ENCODE data around the gene ZNF80.

The ZNF80 gene

GRCh38 chr3:114218578-114219185, 18.7 kb downstream of the ZNF80 start:
- DNase-seq: no peak

GRCh38 chr3:114218006-114218405, 19.4 kb downstream of the ZNF80 start:
- no peak for DNase-seq

GRCh38 chr3:114217266-114217665, 20.1 kb downstream of the ZNF80 start:
- no peak for DNase-seq

GRCh38 chr3:114216186-114216970, 21.0 kb downstream of the ZNF80 start:
- no peak for DNase-seq

GRCh38 chr3:114214542-114215341, 22.6 kb downstream of the ZNF80 start:
- DNase-seq: no peak

- peak in 1 of 2 donors; percentile 77 for DNase-seq
These were observed 23.5 kb downstream of the ZNF80 start for GRCh38 chr3:114213627-114214541.

GRCh38 chr3:114213292-114213626, 24.1 kb downstream of the ZNF80 start:
- DNase-seq: no peak

GRCh38 chr3:114212646-114213045, 24.7 kb downstream of the ZNF80 start:
- no peak for DNase-seq

- DNase-seq: no peak
These were observed 29.6 kb downstream of the ZNF80 start for GRCh38 chr3:114207768-114208167.

GRCh38 chr3:114206342-114206741, 31.0 kb downstream of the ZNF80 start:
- DNase-seq: no peak

GRCh38 chr3:114205541-114205940, 31.8 kb downstream of the ZNF80 start:
- DNase-seq: no peak

GRCh38 chr3:114194750-114195149, 42.6 kb downstream of the ZNF80 start:
- DNase-seq: no peak

- DNase-seq: no peak
These were observed 45.2 kb downstream of the ZNF80 start for GRCh38 chr3:114192136-114192535.

- DNase-seq: no peak
These were observed 50.9 kb downstream of the ZNF80 start for GRCh38 chr3:114186501-114186900.
